ENCODE results near the gene BAIAP2L1. TPM values are rescaled to one million over a fixed set of nuclear protein-coding genes. Genes with fewer than 3 reads are reported as not detected.

Gene BAIAP2L1
- total RNA-seq, 1 donor from 2014 or later: 20.6 TPM

DNA sequence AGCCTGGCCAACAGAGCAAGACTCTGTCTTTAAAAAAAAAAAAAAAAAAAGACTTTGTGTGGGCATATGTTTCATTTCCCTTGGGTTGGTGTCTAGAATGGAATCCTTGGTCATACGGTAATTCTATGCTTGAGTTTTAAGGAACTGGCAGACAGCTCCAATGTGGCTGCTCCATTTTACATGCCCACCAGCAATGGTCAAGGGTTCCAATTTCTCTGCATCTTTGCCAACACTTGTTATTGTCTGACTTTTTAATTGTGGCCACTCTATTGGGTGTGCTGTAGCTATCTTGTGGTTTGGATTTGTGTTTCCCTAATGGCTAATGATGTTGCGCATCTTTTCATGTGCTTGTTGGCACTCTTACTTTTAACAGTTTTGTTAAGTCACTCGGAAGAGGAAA lies 61.8 kb downstream of the BAIAP2L1 start:
- Mint-ChIP-seq H3K4me1 (ENCODE audit: unreplicated experiment) (no peaks in the 10 kb centered on the region), H3K27me3 (ENCODE audit: unreplicated experiment) (no peaks in the 10 kb centered on the region), H3K4me3 (ENCODE audit: unreplicated experiment) (no peak overlapping the region), H3K9me3 (ENCODE audit: unreplicated experiment) (no peaks in the 10 kb centered on the region), H3K27ac (ENCODE audit: unreplicated experiment) (no peak overlapping the region), H3K36me3 (ENCODE audit: low read depth, unreplicated experiment) (peaks cover 10% of the 10 kb centered on the region)
- DNase-seq (ENCODE audit: low spot score): no peak
- no peak for TF ChIP-seq CTCF (IDR thresholded peaks at IDR 0.05; ENCODE audit: unreplicated experiment)

- no peak for DNase-seq (ENCODE audit: low spot score)
- Mint-ChIP-seq H3K36me3 (ENCODE audit: low read depth, unreplicated experiment) (peaks cover 10% of the 10 kb centered on the region), H3K4me1 (ENCODE audit: unreplicated experiment) (no peaks in the 10 kb centered on the region), H3K4me3 (ENCODE audit: unreplicated experiment) (no peak overlapping the region), H3K27me3 (ENCODE audit: unreplicated experiment) (no peaks in the 10 kb centered on the region), H3K27ac (ENCODE audit: unreplicated experiment) (no peak overlapping the region), H3K9me3 (ENCODE audit: unreplicated experiment) (no peaks in the 10 kb centered on the region)
- TF ChIP-seq CTCF (IDR thresholded peaks at IDR 0.05; ENCODE audit: unreplicated experiment): no peak
Measured at GRCh38 chr7:98338441-98338840, 62.4 kb downstream of the BAIAP2L1 start.

GRCh38 chr7:98335411-98335977 lies 65.4 kb downstream of the BAIAP2L1 start:
- Mint-ChIP-seq H3K4me3 (ENCODE audit: unreplicated experiment) (no peak overlapping the region), H3K27me3 (ENCODE audit: unreplicated experiment) (no peaks in the 10 kb centered on the region), H3K36me3 (ENCODE audit: low read depth, unreplicated experiment) (peaks cover 22% of the 10 kb centered on the region), H3K9me3 (ENCODE audit: unreplicated experiment) (no peaks in the 10 kb centered on the region), H3K4me1 (ENCODE audit: unreplicated experiment) (no peaks in the 10 kb centered on the region), H3K27ac (ENCODE audit: unreplicated experiment) (no peak overlapping the region)
- no peak for DNase-seq (ENCODE audit: low spot score)
- TF ChIP-seq CTCF (IDR thresholded peaks at IDR 0.05; ENCODE audit: unreplicated experiment): no peak

- Mint-ChIP-seq H3K27me3 (ENCODE audit: unreplicated experiment) (no peaks in the 10 kb centered on the region), H3K4me3 (ENCODE audit: unreplicated experiment) (no peak overlapping the region), H3K27ac (ENCODE audit: unreplicated experiment) (no peak overlapping the region), H3K36me3 (ENCODE audit: low read depth, unreplicated experiment) (peaks cover 14% of the 10 kb centered on the region), H3K4me1 (ENCODE audit: unreplicated experiment) (peaks cover 9% of the 10 kb centered on the region), H3K9me3 (ENCODE audit: unreplicated experiment) (no peaks in the 10 kb centered on the region)
- DNase-seq (ENCODE audit: low spot score): no peak
- no peak for TF ChIP-seq CTCF (IDR thresholded peaks at IDR 0.05; ENCODE audit: unreplicated experiment)
Measured at GRCh38 chr7:98334081-98334480, 66.8 kb downstream of the BAIAP2L1 start.

DNA sequence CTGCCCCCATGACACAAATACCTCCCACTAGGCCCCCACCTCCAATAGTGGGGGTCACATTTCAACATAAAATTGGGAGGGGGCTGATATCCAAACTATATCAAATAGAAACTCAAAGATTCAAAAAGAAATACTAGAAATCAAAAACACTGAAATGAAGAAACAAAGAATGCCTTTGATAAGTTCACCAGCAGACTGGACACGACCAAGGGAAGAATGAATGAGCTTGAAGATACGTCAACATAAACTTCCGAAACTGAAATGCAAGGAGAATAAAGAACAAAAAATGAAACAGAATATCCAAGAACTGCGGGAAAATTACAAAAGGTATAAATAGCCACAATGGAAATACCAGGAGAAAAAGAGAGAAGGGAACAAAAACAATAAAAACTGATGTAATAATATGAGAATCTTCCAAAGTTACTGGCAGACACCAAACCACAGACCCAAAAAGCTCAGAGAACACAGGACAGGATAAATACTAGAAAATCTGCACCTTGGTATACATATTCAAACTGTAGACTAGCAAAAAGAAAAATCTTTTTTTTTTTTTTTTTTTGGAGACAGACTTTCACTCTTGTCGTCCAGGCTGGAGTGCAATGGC lies 69.9 kb downstream of the BAIAP2L1 start:
- Mint-ChIP-seq H3K9me3 (ENCODE audit: unreplicated experiment) (no peaks in the 10 kb centered on the region), H3K4me1 (ENCODE audit: unreplicated experiment) (peaks cover 12% of the 10 kb centered on the region), H3K36me3 (ENCODE audit: low read depth, unreplicated experiment) (peaks cover 17% of the 10 kb centered on the region), H3K27me3 (ENCODE audit: unreplicated experiment) (no peaks in the 10 kb centered on the region), H3K4me3 (ENCODE audit: unreplicated experiment) (peak overlapping the region; percentile 4), H3K27ac (ENCODE audit: unreplicated experiment) (no peak overlapping the region)
- no peak for DNase-seq (ENCODE audit: low spot score)
- no peak for TF ChIP-seq CTCF (IDR thresholded peaks at IDR 0.05; ENCODE audit: unreplicated experiment)
